CD4-positive, alpha-beta T cell (primary cell): Measurements from ENCODE around the gene COPRS. TPM values are rescaled to one million over a fixed set of nuclear protein-coding genes. Genes with fewer than 3 reads are reported as not detected.
"Not testable (repeated sequence)": the region's sequence is repeated elsewhere in the genome, so short reads cannot be mapped to it uniquely, and the experiment has no call there.

ENCODE experiments used
- ATAC-seq: fragments of 200-7000 bp; cut with Tn5 transposase; one replicate; pipeline ENCODE4 v1.10.0; 2022; ENCODE audit warnings: mild to moderate bottlenecking; ENCODE audit not compliant: poor library complexity
- CTCF ChIA-PET: fragments of 350-600 bp; sonication (Branson Sonifier 250); formaldehyde crosslinking; loops from one replicate; lab custom pipeline; 2021; ENCODE audit warnings: antibody characterized with exemption, inconsistent platforms; lab: Charles Lee
- POLR2A ChIA-PET: fragments of 350-600 bp; sonication (Branson Sonifier 250); formaldehyde crosslinking; loops from one replicate; lab custom pipeline; 2021; ENCODE audit warnings: antibody characterized with exemption, inconsistent platforms; lab: Charles Lee
- DNase-seq, 14 experiments: peaks; one replicate each; pipeline ENCODE4 v3.0.0-alpha.2; 2013 to 2020; ENCODE audit warnings: mixed read lengths in 2 of 14
- H3K27ac ChIP-seq, 2 donors: one replicate each; pipeline versions ENCODE4 v1.5.1 to v1.7.0; 2013; ENCODE audit warnings: low read length in 2 of 2, low read depth in 1 of 2, mild to moderate bottlenecking in 1 of 2
- H3K27me3 ChIP-seq, 2 experiments: 1 replicate in 1 of 2; 2 replicates in 1 of 2; pipeline versions ENCODE4 v1.6.1 to v1.7.0; 2013; ENCODE audit warnings: low read length in 2 of 2, control low read depth in 1 of 2, mild to moderate bottlenecking in 1 of 2, moderate library complexity in 1 of 2; ENCODE audit not compliant: insufficient read depth in 2 of 2, control insufficient read depth in 1 of 2
- H3K36me3 ChIP-seq: one replicate; pipeline ENCODE4 v1.6.1; 2013; ENCODE audit warnings: low read length, control low read depth; ENCODE audit not compliant: insufficient read depth
- H3K4me1 ChIP-seq: one replicate; pipeline ENCODE4 v1.6.1; 2013; ENCODE audit warnings: low read length, control low read depth; ENCODE audit not compliant: insufficient read depth
- H3K4me3 ChIP-seq: one replicate; pipeline ENCODE4 v1.5.1; 2013; ENCODE audit warnings: mild to moderate bottlenecking, low read length, moderate library complexity
- H3K9me3 ChIP-seq, 2 experiments: 1 replicate in 1 of 2; 2 replicates in 1 of 2; pipeline versions ENCODE4 v1.6.1 to v1.7.0; 2013; ENCODE audit warnings: low read length in 2 of 2, mild to moderate bottlenecking in 2 of 2, control low read depth in 1 of 2, moderate library complexity in 1 of 2; ENCODE audit not compliant: control insufficient read depth in 1 of 2, insufficient read depth in 1 of 2
- H3K27ac Mint-ChIP-seq: one replicate; pipeline ENCODE4 v1.8.0; 2020; ENCODE audit warnings: mixed read lengths
- H3K27me3 Mint-ChIP-seq: one replicate; pipeline ENCODE4 v1.8.0; 2021; ENCODE audit warnings: mixed read lengths
- H3K36me3 Mint-ChIP-seq: one replicate; pipeline ENCODE4 v1.8.0; 2021; ENCODE audit warnings: low read depth, mixed read lengths
- H3K4me1 Mint-ChIP-seq: one replicate; pipeline ENCODE4 v1.8.0; 2021; ENCODE audit warnings: low read depth, mixed read lengths
- H3K4me3 Mint-ChIP-seq: one replicate; pipeline ENCODE4 v1.8.0; 2020; ENCODE audit warnings: mild to moderate bottlenecking, mixed read lengths
- H3K9me3 Mint-ChIP-seq: one replicate; pipeline ENCODE4 v1.8.0; 2020; ENCODE audit warnings: mixed read lengths
- CTCF ChIP-seq: fragments of 200-600 bp; IDR thresholded peaks from one replicate; pipeline ENCODE4 v1.8.0; 2022; ENCODE audit warnings: antibody characterized with exemption, mild to moderate bottlenecking
- intact Hi-C, 2 experiments: fragments of 100-400 bp; cut with DNase I in 1 of 2; cut with micrococcal nuclease in 1 of 2; formaldehyde crosslinking; loops; one replicate each; pipeline versions ENCODE4 v1.15.1 to v1.9.0; 2023 to 2025; cut with DNase I, micrococcal nuclease
- total RNA-seq, 174 experiments: library from RNA in 2 of 174; stranded (reverse) in 2 of 174; gene quantifications; one replicate each; pipeline ENCODE4 v1.2.3 and lab custom pipeline; 2021 to 2026

COPRS gene
- total RNA-seq, 2 experiments from 2014 or later: 2.2 to 2.3 TPM

- H3K9me3 Mint-ChIP-seq: no peaks in the 10 kb centered on the region
- Histone ChIP-seq H3K4me3 (no peak overlapping the region), H3K27me3 (no peaks in the 10 kb centered on the region), H3K36me3 (no peaks in the 10 kb centered on the region), H3K9me3 (no peaks in the 10 kb centered on the region), H3K4me1 (no peaks in the 10 kb centered on the region), H3K27ac (no peak overlapping the region)
- no peaks in the 10 kb centered on the region for H3K36me3 Mint-ChIP-seq
- H3K4me3 Mint-ChIP-seq: no peak overlapping the region
- no peak for TF ChIP-seq CTCF
- DNase-seq (no peak), ATAC-seq (no peak)
- no peaks in the 10 kb centered on the region for H3K27me3 Mint-ChIP-seq
- ChIA-PET POLR2A (no interaction called here), CTCF (no interaction called here)
- intact Hi-C loops: no loop called here
- no peaks in the 10 kb centered on the region for H3K4me1 Mint-ChIP-seq
- H3K27ac Mint-ChIP-seq: no peak overlapping the region
Observed at GRCh38 chr17:31820691-31821435, 38.2 kb downstream of the COPRS start.

GRCh38 chr17:31819578-31819977 is 39.5 kb downstream of the COPRS start:
- H3K4me3 Mint-ChIP-seq: no peak overlapping the region
- no peak overlapping the region for H3K27ac ChIP-seq
- no peak overlapping the region for H3K27ac Mint-ChIP-seq
- H3K36me3 ChIP-seq: no peaks in the 10 kb centered on the region
- CTCF ChIA-PET: no interaction called here
- intact Hi-C loops: no loop called here
- H3K4me3 ChIP-seq: no peak overlapping the region
- no peaks in the 10 kb centered on the region for H3K9me3 Mint-ChIP-seq
- no peak for TF ChIP-seq CTCF
- H3K36me3 Mint-ChIP-seq: no peaks in the 10 kb centered on the region
- no peaks in the 10 kb centered on the region for H3K27me3 Mint-ChIP-seq
- no peaks in the 10 kb centered on the region for H3K4me1 ChIP-seq
- DNase-seq: no peak
- no peak for ATAC-seq
- no peaks in the 10 kb centered on the region for H3K27me3 ChIP-seq
- H3K4me1 Mint-ChIP-seq: no peaks in the 10 kb centered on the region
- H3K9me3 ChIP-seq: no peaks in the 10 kb centered on the region
- POLR2A ChIA-PET: no interaction called here

GRCh38 chr17:31818863-31819262 is 40.2 kb downstream of the COPRS start:
- H3K4me1 ChIP-seq, H3K27me3 Mint-ChIP-seq, H3K27me3 ChIP-seq, H3K4me1 Mint-ChIP-seq, H3K4me3 ChIP-seq, H3K27ac Mint-ChIP-seq, H3K27ac ChIP-seq, H3K36me3 ChIP-seq, H3K9me3 Mint-ChIP-seq, H3K36me3 Mint-ChIP-seq, H3K4me3 Mint-ChIP-seq, CTCF ChIA-PET, H3K9me3 ChIP-seq, ATAC-seq, DNase-seq, POLR2A ChIA-PET, intact Hi-C loops: not testable (repeated sequence)

- no peak overlapping the region for H3K27ac ChIP-seq
Observed at GRCh38 chr17:31815212-31815730, 43.8 kb downstream of the COPRS start.

More at GRCh38 chr17:31815212-31815730, 43.8 kb downstream of the COPRS start:
- Histone ChIP-seq H3K4me3 (no peak overlapping the region), H3K27me3 (no peaks in the 10 kb centered on the region), H3K9me3 (no peaks in the 10 kb centered on the region), H3K36me3 (no peaks in the 10 kb centered on the region), H3K4me1 (no peaks in the 10 kb centered on the region)
- DNase-seq: no peak
- TF ChIP-seq CTCF: no peak
- Mint-ChIP-seq H3K4me3 (no peak overlapping the region), H3K9me3 (no peaks in the 10 kb centered on the region), H3K27me3 (peaks cover 7% of the 10 kb centered on the region), H3K4me1 (no peaks in the 10 kb centered on the region), H3K36me3 (no peaks in the 10 kb centered on the region), H3K27ac (no peak overlapping the region)
- intact Hi-C loops: no loop called here
- no peak for ATAC-seq
- CTCF ChIA-PET: no interaction called here
- POLR2A ChIA-PET: no interaction called here
